ENCODE data around the gene RXFP4. TPM values are rescaled to one million over a fixed set of nuclear protein-coding genes. Genes with fewer than 3 reads are reported as not detected.
A peak's percentile ranks its signal among the peaks of the same experiment; 100 is the strongest.

Gene RXFP4
- total and polyA plus RNA-seq, 9 of the 15 experiments (the other 6 are each of a cell fraction or from before 2014, with no cell fraction given), result 0.64 TPM; not detected in 8

- TF ChIP-seq HMG20B (CRISPR knock-in tag; IDR thresholded peaks at IDR 0.05), result no peak; the same call in 1 of the 2 replicates
- TF ChIP-seq, protein P1, sequence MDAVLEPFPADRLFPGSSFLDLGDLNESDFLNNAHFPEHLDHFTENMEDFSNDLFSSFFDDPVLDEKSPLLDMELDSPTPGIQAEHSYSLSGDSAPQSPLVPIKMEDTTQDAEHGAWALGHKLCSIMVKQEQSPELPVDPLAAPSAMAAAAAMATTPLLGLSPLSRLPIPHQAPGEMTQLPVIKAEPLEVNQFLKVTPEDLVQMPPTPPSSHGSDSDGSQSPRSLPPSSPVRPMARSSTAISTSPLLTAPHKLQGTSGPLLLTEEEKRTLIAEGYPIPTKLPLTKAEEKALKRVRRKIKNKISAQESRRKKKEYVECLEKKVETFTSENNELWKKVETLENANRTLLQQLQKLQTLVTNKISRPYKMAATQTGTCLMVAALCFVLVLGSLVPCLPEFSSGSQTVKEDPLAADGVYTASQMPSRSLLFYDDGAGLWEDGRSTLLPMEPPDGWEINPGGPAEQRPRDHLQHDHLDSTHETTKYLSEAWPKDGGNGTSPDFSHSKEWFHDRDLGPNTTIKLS (IDR thresholded peaks at IDR 0.05; ENCODE audit: borderline replicate concordance, low read depth), result peak; percentile 87
- no peak for TF ChIP-seq ZKSCAN3 (CRISPR knock-in tag; IDR thresholded peaks at IDR 0.05)
- no peak for TF ChIP-seq RFX5 (IDR thresholded peaks at IDR 0.05; ENCODE audit: low read depth, low read length)
- TF ChIP-seq THRAP3 (IDR thresholded peaks at IDR 0.05; ENCODE audit: borderline replicate concordance), result 0 out of 2 replicates have a peak, but pooled peaks have one; percentile 24
- TF ChIP-seq, protein P2, sequence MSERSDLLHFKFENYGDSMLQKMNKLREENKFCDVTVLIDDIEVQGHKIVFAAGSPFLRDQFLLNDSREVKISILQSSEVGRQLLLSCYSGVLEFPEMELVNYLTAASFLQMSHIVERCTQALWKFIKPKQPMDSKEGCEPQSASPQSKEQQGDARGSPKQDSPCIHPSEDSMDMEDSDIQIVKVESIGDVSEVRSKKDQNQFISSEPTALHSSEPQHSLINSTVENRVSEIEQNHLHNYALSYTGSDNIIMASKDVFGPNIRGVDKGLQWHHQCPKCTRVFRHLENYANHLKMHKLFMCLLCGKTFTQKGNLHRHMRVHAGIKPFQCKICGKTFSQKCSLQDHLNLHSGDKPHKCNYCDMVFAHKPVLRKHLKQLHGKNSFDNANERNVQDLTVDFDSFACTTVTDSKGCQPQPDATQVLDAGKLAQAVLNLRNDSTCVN (CRISPR knock-in tag; IDR thresholded peaks at IDR 0.05), result no peak
- no peak for TF ChIP-seq RFX7 (CRISPR knock-in tag; IDR thresholded peaks at IDR 0.05)
- TF ChIP-seq ZNF354B (CRISPR knock-in tag; IDR thresholded peaks at IDR 0.05), result no peak
- TF ChIP-seq, protein P3, sequence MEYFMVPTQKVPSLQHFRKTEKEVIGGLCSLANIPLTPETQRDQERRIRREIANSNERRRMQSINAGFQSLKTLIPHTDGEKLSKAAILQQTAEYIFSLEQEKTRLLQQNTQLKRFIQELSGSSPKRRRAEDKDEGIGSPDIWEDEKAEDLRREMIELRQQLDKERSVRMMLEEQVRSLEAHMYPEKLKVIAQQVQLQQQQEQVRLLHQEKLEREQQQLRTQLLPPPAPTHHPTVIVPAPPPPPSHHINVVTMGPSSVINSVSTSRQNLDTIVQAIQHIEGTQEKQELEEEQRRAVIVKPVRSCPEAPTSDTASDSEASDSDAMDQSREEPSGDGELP (CRISPR knock-in tag; IDR thresholded peaks at IDR 0.05; ENCODE audit: borderline replicate concordance), result peak; percentile 86
- TF ChIP-seq GTF2F1 (IDR thresholded peaks at IDR 0.05; ENCODE audit: low read depth, low read length), result peak; percentile 82; the same call in 1 of the 2 replicates
- peak; percentile 88 for TF ChIP-seq SAP30 (IDR thresholded peaks at IDR 0.05; ENCODE audit: borderline replicate concordance, insufficient read depth, low read depth, low read length, poor library complexity, severe bottlenecking)
- TF ChIP-seq CHD1 (IDR thresholded peaks at IDR 0.05; ENCODE audit: low read length), result peak; percentile 38
- TF ChIP-seq ELK3 (CRISPR knock-in tag; IDR thresholded peaks at IDR 0.05), result no peak
- peak; percentile 15; the same call in 1 of the 2 replicates for TF ChIP-seq ZNF23 (CRISPR knock-in tag; IDR thresholded peaks at IDR 0.05)
- peak; percentile 66 for TF ChIP-seq NCOA4 (IDR thresholded peaks at IDR 0.05; ENCODE audit: partially characterized antibody)
- peak; percentile 88 for TF ChIP-seq CXXC5 (CRISPR knock-in tag; IDR thresholded peaks at IDR 0.05)
- TF ChIP-seq ZNF184 (CRISPR knock-in tag; IDR thresholded peaks at IDR 0.05), result no peak
- TF ChIP-seq ZNF41 (CRISPR knock-in tag; conservative IDR thresholded peaks at IDR 0.05), result no peak
- TF ChIP-seq NUFIP1 (IDR thresholded peaks at IDR 0.05; ENCODE audit: partially characterized antibody), result no peak
- TF ChIP-seq, protein P4, sequence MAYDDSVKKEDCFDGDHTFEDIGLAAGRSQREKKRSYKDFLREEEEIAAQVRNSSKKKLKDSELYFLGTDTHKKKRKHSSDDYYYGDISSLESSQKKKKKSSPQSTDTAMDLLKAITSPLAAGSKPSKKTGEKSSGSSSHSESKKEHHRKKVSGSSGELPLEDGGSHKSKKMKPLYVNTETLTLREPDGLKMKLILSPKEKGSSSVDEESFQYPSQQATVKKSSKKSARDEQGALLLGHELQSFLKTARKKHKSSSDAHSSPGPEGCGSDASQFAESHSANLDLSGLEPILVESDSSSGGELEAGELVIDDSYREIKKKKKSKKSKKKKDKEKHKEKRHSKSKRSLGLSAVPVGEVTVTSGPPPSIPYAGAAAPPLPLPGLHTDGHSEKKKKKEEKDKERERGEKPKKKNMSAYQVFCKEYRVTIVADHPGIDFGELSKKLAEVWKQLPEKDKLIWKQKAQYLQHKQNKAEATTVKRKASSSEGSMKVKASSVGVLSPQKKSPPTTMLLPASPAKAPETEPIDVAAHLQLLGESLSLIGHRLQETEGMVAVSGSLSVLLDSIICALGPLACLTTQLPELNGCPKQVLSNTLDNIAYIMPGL (CRISPR knock-in tag; IDR thresholded peaks at IDR 0.05), result no peak
- no peak for TF ChIP-seq ZNF3 (CRISPR knock-in tag; IDR thresholded peaks at IDR 0.05)
- TF ChIP-seq HDAC2 (IDR thresholded peaks at IDR 0.05), result no peak
- no peak for TF ChIP-seq TAL1 (IDR thresholded peaks at IDR 0.05)
Observed at GRCh38 chr1:155934097-155934935, 7.1 kb upstream of the RXFP4 start, which contains the start of gene KHDC4 (continued).
